NCI-H1436 treated with DMSO at 0.1 percent for 48 hours (cell line): ENCODE measurements around the gene DNMT3A.

Source experiments
- DNase-seq: peaks from one replicate; lab custom pipeline; 2025; lab: John Stamatoyannopoulos, UW

Gene DNMT3A

GRCh38 chr2:25372405-25373268, 30.9 kb upstream of the DNMT3A start:
- no peak for DNase-seq

GRCh38 chr2:25371253-25372241, 29.8 kb upstream of the DNMT3A start:
- DNase-seq = no peak

- no peak for DNase-seq
Measured at GRCh38 chr2:25369876-25370275, 28.2 kb upstream of the DNMT3A start.

- DNase-seq = no peak
Measured at GRCh38 chr2:25369439-25369838, 27.7 kb upstream of the DNMT3A start.

GRCh38 chr2:25368660-25369059, 26.9 kb upstream of the DNMT3A start:
- DNase-seq = no peak

GRCh38 chr2:25367296-25367695, 25.6 kb upstream of the DNMT3A start:
- DNase-seq = no peak

- no peak for DNase-seq
Measured at GRCh38 chr2:25366629-25367028, 24.9 kb upstream of the DNMT3A start.

GRCh38 chr2:25365241-25365640, 23.5 kb upstream of the DNMT3A start:
- no peak for DNase-seq

- DNase-seq = no peak
Measured at GRCh38 chr2:25363733-25364132, 22.0 kb upstream of the DNMT3A start.

GRCh38 chr2:25362434-25363145, 20.9 kb upstream of the DNMT3A start:
- DNase-seq = no peak

GRCh38 chr2:25362049-25362433, 20.3 kb upstream of the DNMT3A start:
- peak; percentile 73 for DNase-seq

- no peak for DNase-seq
Measured at GRCh38 chr2:25361261-25362048, 19.7 kb upstream of the DNMT3A start.

- DNase-seq = no peak
Measured at GRCh38 chr2:25358836-25359235, 17.1 kb upstream of the DNMT3A start.

- no peak for DNase-seq
Measured at GRCh38 chr2:25358249-25358815, 16.6 kb upstream of the DNMT3A start.

- no peak for DNase-seq
Measured at GRCh38 chr2:25356088-25356487, 14.4 kb upstream of the DNMT3A start.

GRCh38 chr2:25355270-25355669, 13.5 kb upstream of the DNMT3A start:
- DNase-seq = no peak

- no peak for DNase-seq
Measured at GRCh38 chr2:25354116-25354515, 12.4 kb upstream of the DNMT3A start.

GRCh38 chr2:25349397-25349796, 7.7 kb upstream of the DNMT3A start:
- no peak for DNase-seq

GRCh38 chr2:25347846-25348245, 6.1 kb upstream of the DNMT3A start:
- no peak for DNase-seq

- DNase-seq = no peak
Measured at GRCh38 chr2:25347205-25347815, 5.6 kb upstream of the DNMT3A start.
